Lung (tissue), 13 donors: Measurements from ENCODE around the gene GHRL. TPM values are rescaled to one million over a fixed set of nuclear protein-coding genes. Genes with fewer than 3 reads are reported as not detected.

ENCODE experiments used
- ATAC-seq: fragments of 200-7000 bp; cut with Tn5 transposase; one replicate; pipeline ENCODE4 v1.9.1; 2020; ENCODE audit warnings: moderate number of reproducible peaks; ENCODE audit not compliant: insufficient read depth, low FRiP score
- DNase-seq, 3 donors: peaks; one replicate each; pipeline ENCODE4 v3.0.0-alpha.2; 2013 to 2017
- H3K27ac ChIP-seq, 2 donors: one replicate each; pipeline ENCODE4 v1.5.1; 2013; ENCODE audit warnings: mild to moderate bottlenecking in 2 of 2, moderate library complexity in 2 of 2, control low read depth in 1 of 2, inconsistent platforms in 1 of 2, low read depth in 1 of 2, low read length in 1 of 2
- H3K27me3 ChIP-seq, 3 donors: one replicate each; pipeline ENCODE4 v1.5.1; 2013; ENCODE audit warnings: low read length in 2 of 3; ENCODE audit not compliant: control insufficient read depth in 3 of 3, insufficient read depth in 3 of 3
- H3K36me3 ChIP-seq, 4 donors: one replicate each; pipeline ENCODE4 v1.5.1; 2013; ENCODE audit warnings: low read length in 4 of 4, mild to moderate bottlenecking in 1 of 4, moderate library complexity in 1 of 4; ENCODE audit not compliant: control insufficient read depth in 4 of 4, insufficient read depth in 4 of 4
- H3K4me1 ChIP-seq, 5 donors: one replicate each; pipeline ENCODE4 v1.5.1; 2013; ENCODE audit warnings: low read length in 5 of 5, mild to moderate bottlenecking in 2 of 5, moderate library complexity in 1 of 5; ENCODE audit not compliant: control insufficient read depth in 5 of 5, insufficient read depth in 5 of 5
- H3K4me3 ChIP-seq: one replicate; pipeline ENCODE4 v1.5.1; 2013; ENCODE audit warnings: mild to moderate bottlenecking, control low read depth, moderate library complexity
- H3K9ac ChIP-seq, 2 donors: one replicate each; pipeline ENCODE4 v1.5.1; 2013; ENCODE audit warnings: low read length in 2 of 2, control low read depth in 1 of 2; ENCODE audit not compliant: insufficient read depth in 1 of 2
- H3K9me3 ChIP-seq, 4 donors: one replicate each; pipeline ENCODE4 v1.5.1; 2013; ENCODE audit warnings: low read length in 3 of 4, mild to moderate bottlenecking in 1 of 4, moderate library complexity in 1 of 4; ENCODE audit not compliant: control insufficient read depth in 4 of 4, insufficient read depth in 3 of 4
- CTCF ChIP-seq: IDR thresholded peaks from 2 replicates; pipeline ENCODE4 v1.5.1; 2012; ENCODE audit warnings: mild to moderate bottlenecking; ENCODE audit errors: control extremely low read depth, extremely low read depth
- WGBS, 2 donors: extraction: QIAGEN DNeasy Blood & Tissue Kit; methylation state at CpG; one replicate each; pipeline ENCODE4 v1.1.7; 2013; 5-methylcytosine and 5-hydroxymethylcytosine counted together
- polyA plus RNA-seq, 2 donors: library from polyadenylated mRNA; stranded (reverse); fragments of 200-250 nt; gene quantifications; one replicate each; pipeline ENCODE4 v1.2.1, GENCODE V29; 2013
- small RNA-seq: library from RNA; depleted of rRNA; stranded (forward); fragments of <200 nt; gene quantifications from one replicate; pipeline ENCODE3, GENCODE V24; 2014; ENCODE audit warnings: low replicate concordance
- total RNA-seq, 2 donors: library from RNA; depleted of rRNA in 1 of 2; stranded (reverse); fragments of >200 nt in 1 of 2; gene quantifications; one replicate each; pipeline ENCODE4 v1.2.1, GENCODE V29; 2014 to 2021
- donor health status: control.
- donor health status: control.
- donor health status: Bipolar disorder and iron deficiency.
- donor health status: healthy.
- donor health status: DM: yes; HTN: yes; CAD: no.

Gene GHRL
- total and polyA plus RNA-seq, 4 donors = 5.4 to 28.2 (median 10.7) TPM

- peaks cover 0 to 3% (median 1%) of the 10 kb centered on the region in 4 donors for H3K9me3 ChIP-seq
- H3K36me3 ChIP-seq = peaks cover 0 to 25% (median 0%) of the 10 kb centered on the region in 4 donors
- no peak overlapping the region for H3K4me3 ChIP-seq
- no peaks in the 10 kb centered on the region for H3K4me1 ChIP-seq
- no peak for TF ChIP-seq CTCF
- H3K27ac ChIP-seq = no peak overlapping the region
- DNase-seq (peak in 1 of 3 donors; percentile 21), ATAC-seq (no peak)
- 82 to 88% methylated on average over 6 of the region's 6 CpGs for WGBS, 2 donors
- H3K27me3 ChIP-seq = no peaks in the 10 kb centered on the region
- no peak overlapping the region for H3K9ac ChIP-seq
These were observed 51.9 kb downstream of the GHRL start for GRCh38 chr3:10240799-10241198.

- TF ChIP-seq CTCF = no peak
- WGBS, 2 donors = 77 to 87% methylated on average over 15 of the region's 15 CpGs
- Histone ChIP-seq H3K9me3 (no peaks in the 10 kb centered on the region), H3K27ac (no peak overlapping the region), H3K4me3 (no peak overlapping the region), H3K36me3 (peaks cover 0 to 38% (median 0%) of the 10 kb centered on the region in 4 donors), H3K4me1 (peaks cover 0 to 2% (median 0%) of the 10 kb centered on the region in 5 donors), H3K27me3 (no peaks in the 10 kb centered on the region), H3K9ac (no peak overlapping the region)
- ATAC-seq = no peak
- DNase-seq = no peak
These were observed 54.2 kb downstream of the GHRL start for GRCh38 chr3:10238345-10239183.

Small RNAs within 50 kb of the gene (small RNA-seq; reads per million reads assigned to genes)
- gene MIR378B = not detected
- not detected for gene RF02126

Other genes starting within 250 kb of the GHRL start
- gene FANCD2OS, start 184.7 kb downstream of the GHRL start, total RNA-seq = not detected
- gene FANCD2OS, start 184.7 kb downstream of the GHRL start, polyA plus RNA-seq = not detected
- 100 to 1,000 TPM; 108 to 112 TPM for gene BRK1, start 177.3 kb downstream of the GHRL start, total RNA-seq
- 100 to 1,000 TPM; 136 to 184 TPM for gene BRK1, start 177.3 kb downstream of the GHRL start, polyA plus RNA-seq
- 10 to 100 TPM; 31.0 to 66.2 TPM for gene VHL, start 151.2 kb downstream of the GHRL start, total RNA-seq
- 10 to 100 TPM; 26.8 to 30.3 TPM for gene VHL, start 151.2 kb downstream of the GHRL start, polyA plus RNA-seq
- gene IRAK2, start 128.0 kb downstream of the GHRL start, total RNA-seq = 10 to 100 TPM in 1 of 2 donors, 1 to 10 TPM in 1; 6.8 to 13.2 TPM
- gene IRAK2, start 128.0 kb downstream of the GHRL start, polyA plus RNA-seq = 10 to 100 TPM in 1 of 2 donors, 1 to 10 TPM in 1; 2.9 to 33.1 TPM
- 10 to 100 TPM; 26.5 to 32.9 TPM for gene TATDN2, start 44.5 kb downstream of the GHRL start, total RNA-seq
- gene TATDN2, start 44.5 kb downstream of the GHRL start, polyA plus RNA-seq = 10 to 100 TPM; 12.0 to 21.1 TPM
- gene SEC13, start 28.2 kb upstream of the GHRL start, total RNA-seq = 100 to 1,000 TPM; 103 to 129 TPM
- 100 to 1,000 TPM in 1 of 2 donors, 10 to 100 TPM in 1; 99.9 to 170 TPM for gene SEC13, start 28.2 kb upstream of the GHRL start, polyA plus RNA-seq
- gene ATP2B2, start 212.6 kb upstream of the GHRL start, total RNA-seq = under 1 TPM in 1 of 2 donors, not detected in 1; 0.06 TPM
- not detected for gene ATP2B2, start 212.6 kb upstream of the GHRL start, polyA plus RNA-seq